GM19099 (cell line): ENCODE results near the gene ZNF479.
"Not testable (repeated sequence)": the region's sequence is repeated elsewhere in the genome, so short reads cannot be mapped to it uniquely, and the experiment has no call there.

ENCODE experiments used
- POLR2A ChIP-seq: IDR thresholded peaks from 3 replicates; pipeline ENCODE4 v1.6.1; 2011; ENCODE audit warnings: low read depth; ENCODE audit not compliant: insufficient read length; ENCODE audit errors: extremely low read depth

Gene ZNF479

GRCh38 chr7:57132336-57132735 lies at the start of gene ZNF479:
TSS of gene ZNF479 (minus strand) at chr7:57132436. CDS start at chr7:57132324, 112 bp downstream.
- TF ChIP-seq POLR2A, result not testable (repeated sequence)

- no peak for TF ChIP-seq POLR2A
Observed at GRCh38 chr7:57182031-57182430, 49.8 kb upstream of the ZNF479 start.

- no peak for TF ChIP-seq POLR2A
Observed at GRCh38 chr7:57181281-57181680, 49.0 kb upstream of the ZNF479 start.

GRCh38 chr7:57179776-57180415 lies 47.7 kb upstream of the ZNF479 start:
- TF ChIP-seq POLR2A, result no peak

- no peak for TF ChIP-seq POLR2A
Observed at GRCh38 chr7:57178768-57179139, 46.5 kb upstream of the ZNF479 start.

GRCh38 chr7:57177856-57178767 lies 45.9 kb upstream of the ZNF479 start:
- no peak for TF ChIP-seq POLR2A

GRCh38 chr7:57176928-57177635 lies 44.8 kb upstream of the ZNF479 start:
- no peak for TF ChIP-seq POLR2A

GRCh38 chr7:57165285-57165899 lies 33.2 kb upstream of the ZNF479 start:
- TF ChIP-seq POLR2A, result no peak
